RWPE1 (cell line): ENCODE results near the gene INIP.

ENCODE experiments used
- CTCF ChIA-PET: fragments of 350-600 bp; sonication (Branson Sonifier 250); formaldehyde crosslinking; extraction: SDS; loops from one replicate; lab custom pipeline; 2021; lab: Yijun Ruan, JAX
- POLR2A ChIA-PET: fragments of 400-600 bp; formaldehyde crosslinking; extraction: SDS; loops from one replicate; lab custom pipeline; 2020; ENCODE audit warnings: antibody characterized with exemption; ENCODE audit not compliant: low non-redundant PET; lab: Yijun Ruan, JAX
- DNase-seq: peaks from one replicate; pipeline ENCODE4 v3.0.0; 2012; ENCODE audit warnings: low spot score
- H3K27ac ChIP-seq: fragments of 450-650 bp; 2 replicates; pipeline ENCODE4 v1.5.1; 2017
- TF ChIP-seq, protein P1 (sequence below): fragments of 450-650 bp; conservative IDR thresholded peaks from 2 replicates; pipeline ENCODE4 v1.5.1; 2017; ENCODE audit warnings: low read depth, mild to moderate bottlenecking

The INIP gene

DNA sequence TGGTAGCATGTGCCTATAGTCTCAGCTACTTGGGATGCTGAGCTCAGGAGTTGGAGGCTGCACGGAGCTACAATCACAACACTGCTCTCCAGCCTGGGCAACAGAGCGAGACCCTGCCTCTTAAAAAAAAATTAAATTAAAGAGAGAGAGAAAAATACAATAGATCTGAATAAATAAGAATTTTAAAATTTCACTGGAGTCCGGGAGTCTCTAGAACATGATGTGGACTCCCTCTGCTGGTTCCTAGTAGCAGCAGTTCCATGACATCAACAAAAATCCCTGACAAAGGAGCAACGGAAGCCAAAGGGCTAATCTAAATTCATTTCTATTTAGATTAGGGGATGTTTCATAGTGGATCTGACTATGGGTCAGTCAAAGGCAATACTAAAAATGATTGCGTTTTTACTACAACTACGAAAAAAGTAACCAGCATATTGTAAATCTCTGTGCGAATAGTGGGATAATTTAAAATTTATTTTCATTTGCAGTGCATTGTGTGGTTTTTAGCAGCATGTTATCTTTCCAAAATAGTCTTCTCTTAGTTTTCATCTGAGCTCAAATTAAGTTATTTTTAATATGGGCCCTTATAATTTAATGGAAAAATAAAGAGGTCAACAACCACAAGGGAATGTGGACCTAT lies 6.7 kb downstream of the INIP start:
- TF ChIP-seq, protein P1, sequence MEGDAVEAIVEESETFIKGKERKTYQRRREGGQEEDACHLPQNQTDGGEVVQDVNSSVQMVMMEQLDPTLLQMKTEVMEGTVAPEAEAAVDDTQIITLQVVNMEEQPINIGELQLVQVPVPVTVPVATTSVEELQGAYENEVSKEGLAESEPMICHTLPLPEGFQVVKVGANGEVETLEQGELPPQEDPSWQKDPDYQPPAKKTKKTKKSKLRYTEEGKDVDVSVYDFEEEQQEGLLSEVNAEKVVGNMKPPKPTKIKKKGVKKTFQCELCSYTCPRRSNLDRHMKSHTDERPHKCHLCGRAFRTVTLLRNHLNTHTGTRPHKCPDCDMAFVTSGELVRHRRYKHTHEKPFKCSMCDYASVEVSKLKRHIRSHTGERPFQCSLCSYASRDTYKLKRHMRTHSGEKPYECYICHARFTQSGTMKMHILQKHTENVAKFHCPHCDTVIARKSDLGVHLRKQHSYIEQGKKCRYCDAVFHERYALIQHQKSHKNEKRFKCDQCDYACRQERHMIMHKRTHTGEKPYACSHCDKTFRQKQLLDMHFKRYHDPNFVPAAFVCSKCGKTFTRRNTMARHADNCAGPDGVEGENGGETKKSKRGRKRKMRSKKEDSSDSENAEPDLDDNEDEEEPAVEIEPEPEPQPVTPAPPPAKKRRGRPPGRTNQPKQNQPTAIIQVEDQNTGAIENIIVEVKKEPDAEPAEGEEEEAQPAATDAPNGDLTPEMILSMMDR, result peak; percentile 53
- CTCF ChIA-PET, result interaction anchor here (0.6 to 1.0 kb wide), 3 partner anchors 41 to 222 kb away, joined by 3 read pairs; no protein-coding TSS in a partner anchor
- DNase-seq, result peak; percentile 38
- H3K27ac ChIP-seq, result no peak overlapping the region
- POLR2A ChIA-PET, result no interaction called here

DNA sequence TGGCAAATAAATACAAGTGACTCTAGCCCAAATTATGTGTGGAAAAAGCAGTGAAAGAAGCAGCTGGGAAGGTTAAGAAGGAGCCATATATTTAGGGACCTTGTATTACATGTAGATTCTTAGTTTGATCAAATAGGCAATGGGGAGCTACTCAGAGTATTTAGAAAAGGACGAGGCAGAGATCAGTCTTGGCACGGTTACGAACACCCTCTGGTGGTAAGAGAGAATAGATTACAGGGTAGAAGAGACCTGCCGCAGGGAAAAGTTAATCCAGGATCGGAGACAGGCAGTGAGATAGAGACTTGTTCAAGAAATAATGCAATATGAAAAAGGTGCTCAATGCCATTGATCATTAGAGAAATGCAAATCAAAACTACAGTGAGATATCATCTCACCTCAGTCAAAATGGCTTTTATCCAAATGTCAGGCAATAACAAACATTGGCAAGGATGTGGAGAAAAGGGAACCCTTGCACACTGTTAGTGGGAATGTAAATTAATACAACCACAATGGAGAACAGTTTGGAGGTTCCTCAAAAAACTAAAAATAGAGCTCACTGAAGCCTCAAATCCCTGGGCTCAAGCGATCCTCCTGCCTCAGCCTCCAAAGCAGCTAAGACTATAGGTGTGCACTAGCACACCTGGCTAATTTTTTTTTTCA lies 12.0 kb downstream of the INIP start:
- no peak for DNase-seq
- CTCF ChIA-PET, result interaction anchor here (0.5 to 0.6 kb wide), 2 partner anchors 274 to 1688 kb away, joined by 3 read pairs; no protein-coding TSS in a partner anchor
- POLR2A ChIA-PET, result no interaction called here
- TF ChIP-seq, protein P1, result no peak
- H3K27ac ChIP-seq, result no peak overlapping the region

DNA sequence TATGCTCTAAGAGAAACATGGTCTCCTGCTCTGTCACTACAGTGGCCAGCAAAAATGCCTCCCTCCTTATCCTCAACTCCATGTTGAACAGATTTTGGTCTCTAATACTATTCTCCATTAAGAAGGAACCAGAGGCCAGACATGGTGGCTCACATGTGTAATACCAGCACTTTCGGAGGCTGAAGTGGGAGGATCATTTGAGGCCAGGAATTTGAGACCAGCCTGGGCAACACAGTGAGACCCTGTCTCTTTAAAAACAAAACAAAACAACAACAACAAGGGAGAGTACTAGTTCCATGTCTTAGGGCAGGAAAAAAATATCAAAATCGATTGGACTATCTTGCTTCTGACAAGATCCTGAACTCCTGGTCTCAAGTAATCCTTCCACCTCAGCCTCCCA lies 14.6 kb downstream of the INIP start:
- no peak overlapping the region for H3K27ac ChIP-seq
- CTCF ChIA-PET, result no interaction called here
- no peak for DNase-seq
- POLR2A ChIA-PET, result no interaction called here
- TF ChIP-seq, protein P1, result no peak

DNA sequence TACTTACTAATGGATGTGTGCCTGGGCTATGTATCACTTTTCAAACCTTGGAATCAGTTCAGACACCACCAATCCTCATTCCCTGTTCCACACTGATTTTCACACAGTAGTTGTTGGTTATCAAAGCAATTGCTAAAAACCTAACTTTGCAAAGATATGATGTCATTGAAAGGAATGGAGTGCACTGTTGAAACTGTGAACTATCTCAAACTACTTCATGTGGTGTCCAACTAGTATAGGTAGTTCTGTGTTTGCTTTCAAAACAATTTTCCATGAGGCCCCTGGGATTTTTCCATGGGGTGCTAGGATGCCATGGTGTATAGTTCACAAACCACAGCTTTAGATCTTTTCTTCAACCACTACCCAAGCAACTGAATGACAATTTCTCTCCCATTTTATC lies 17.8 kb downstream of the INIP start:
- no peak overlapping the region for H3K27ac ChIP-seq
- POLR2A ChIA-PET, result no interaction called here
- no peak for DNase-seq
- TF ChIP-seq, protein P1, result no peak
- CTCF ChIA-PET, result interaction anchor here (0.6 kb wide), 1 partner anchor 1484 kb away, joined by 3 read pairs; no protein-coding TSS in a partner anchor

DNA sequence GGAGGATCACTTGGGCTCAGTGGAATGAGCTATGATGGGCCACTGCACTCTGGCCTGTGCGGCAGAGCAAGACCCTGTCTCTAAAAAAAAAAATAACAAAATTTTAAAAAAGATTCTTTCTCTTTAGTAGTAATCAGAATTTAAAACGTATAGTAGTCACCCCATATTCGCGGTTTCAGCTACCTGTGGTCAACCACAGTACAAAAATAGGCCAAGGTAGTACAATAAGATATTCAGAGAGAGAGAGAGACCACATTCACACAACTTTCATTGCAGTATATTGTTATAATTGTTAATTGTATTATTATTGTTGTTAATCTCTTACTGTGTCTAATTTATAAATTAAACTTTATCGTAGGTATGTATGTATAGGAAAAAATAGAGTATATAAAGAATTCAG lies 18.7 kb downstream of the INIP start:
- POLR2A ChIA-PET, result no interaction called here
- no peak overlapping the region for H3K27ac ChIP-seq
- no peak for DNase-seq
- TF ChIP-seq, protein P1, result no peak
- CTCF ChIA-PET, result no interaction called here

DNA sequence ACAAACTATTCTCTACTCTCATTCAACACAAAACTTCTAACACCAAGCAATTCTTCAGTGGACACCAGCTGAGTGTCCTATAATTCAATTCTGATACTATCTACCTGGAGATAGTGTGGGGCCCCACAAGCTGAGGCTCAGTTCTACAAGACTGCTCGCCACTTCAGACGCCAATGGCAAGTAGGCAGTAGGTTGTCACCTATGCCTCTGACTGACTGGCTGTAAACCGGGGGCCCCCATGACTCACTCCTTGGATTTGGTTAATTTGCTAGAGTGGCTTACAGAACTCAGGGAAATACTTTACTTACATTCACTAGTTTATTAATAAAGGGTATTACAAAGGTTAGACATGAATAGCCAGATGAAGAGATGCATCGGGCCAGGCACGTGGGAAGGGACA lies 21.5 kb downstream of the INIP start:
- H3K27ac ChIP-seq, result no peak overlapping the region
- ChIA-PET CTCF (interaction anchor here (0.6 to 0.8 kb wide), 2 partner anchors 207 to 798 kb away, joined by 3 to 7 read pairs; no protein-coding TSS in a partner anchor), POLR2A (no interaction called here)
- TF ChIP-seq, protein P1, result no peak
- DNase-seq, result no peak
